GM18508 (cell line): ENCODE measurements around the gene GTF2A1L.
"Not testable (repeated sequence)": the region's sequence is repeated elsewhere in the genome, so short reads cannot be mapped to it uniquely, and the experiment has no call there.

Source experiments
- ATAC-seq: cut with Tn5 transposase; IDR thresholded peaks from one replicate; pipeline ENCODE4 v1.9.1; 2021; ENCODE audit warnings: moderate number of reproducible peaks; ENCODE audit not compliant: insufficient read depth, unreplicated experiment

The GTF2A1L gene

GRCh38 chr2:48694149-48694548 lies 76.5 kb downstream of the GTF2A1L start:
- ATAC-seq: no peak

GRCh38 chr2:48695991-48696390 lies 78.3 kb downstream of the GTF2A1L start:
- ATAC-seq: no peak

GRCh38 chr2:48696881-48697280 lies 79.2 kb downstream of the GTF2A1L start:
- no peak for ATAC-seq

GRCh38 chr2:48699348-48699930 lies 81.8 kb downstream of the GTF2A1L start:
- no peak for ATAC-seq

GRCh38 chr2:48703621-48704020 lies 86.0 kb downstream of the GTF2A1L start:
- not testable (repeated sequence) for ATAC-seq

GRCh38 chr2:48707466-48707865 lies 89.8 kb downstream of the GTF2A1L start:
- no peak for ATAC-seq

GRCh38 chr2:48709096-48710034 lies 91.7 kb downstream of the GTF2A1L start:
- no peak for ATAC-seq

- ATAC-seq: no peak
Measured at GRCh38 chr2:48711343-48711742, 93.7 kb downstream of the GTF2A1L start.

- ATAC-seq: no peak
Measured at GRCh38 chr2:48712151-48712550, 94.5 kb downstream of the GTF2A1L start.

- no peak for ATAC-seq
Measured at GRCh38 chr2:48713647-48714046, 96.0 kb downstream of the GTF2A1L start.

- ATAC-seq: no peak
Measured at GRCh38 chr2:48714245-48714644, 96.6 kb downstream of the GTF2A1L start.

GRCh38 chr2:48715042-48715899 lies 97.6 kb downstream of the GTF2A1L start:
- ATAC-seq: no peak

- ATAC-seq: no peak
Measured at GRCh38 chr2:48715956-48716355, 98.3 kb downstream of the GTF2A1L start.

GRCh38 chr2:48717846-48718245 lies 100.2 kb downstream of the GTF2A1L start:
- no peak for ATAC-seq

- no peak for ATAC-seq
Measured at GRCh38 chr2:48719480-48720177, 102.0 kb downstream of the GTF2A1L start.

GRCh38 chr2:48721158-48721557 lies 103.5 kb downstream of the GTF2A1L start:
- ATAC-seq: no peak

- no peak for ATAC-seq
Measured at GRCh38 chr2:48722391-48722790, 104.7 kb downstream of the GTF2A1L start.

- no peak for ATAC-seq
Measured at GRCh38 chr2:48723129-48723528, 105.5 kb downstream of the GTF2A1L start.

- no peak for ATAC-seq
Measured at GRCh38 chr2:48724278-48724677, 106.6 kb downstream of the GTF2A1L start.
